Psoas muscle (tissue), 8 donors: ENCODE results near the gene FAM83E. TPM values are rescaled to one million over a fixed set of nuclear protein-coding genes. Genes with fewer than 3 reads are reported as not detected.
A peak's percentile ranks its signal among the peaks of the same experiment; 100 is the strongest.

Experiments used
- ATAC-seq, 4 donors: fragments of 200-7000 bp; cut with Tn5 transposase; one replicate each; pipeline ENCODE4 v1.9.1; 2020; ENCODE audit warnings: moderate library complexity in 3 of 4, mild to moderate bottlenecking in 2 of 4
- DNase-seq, 2 donors: peaks; one replicate each; pipeline ENCODE4 v3.0.0-alpha.2; 2020
- H3K27ac ChIP-seq: fragments of 200-600 bp; one replicate; pipeline ENCODE4 v1.8.0; 2022
- H3K27me3 ChIP-seq, 3 donors: fragments of 200-600 bp in 1 of 3; one replicate each; pipeline versions ENCODE4 v1.6.1 to v1.8.0; 2013 to 2022; ENCODE audit warnings: low read length in 2 of 3, mild to moderate bottlenecking in 2 of 3, moderate library complexity in 1 of 3; ENCODE audit not compliant: insufficient read depth in 3 of 3
- H3K36me3 ChIP-seq, 2 donors: fragments of 200-600 bp in 1 of 2; one replicate each; pipeline versions ENCODE4 v1.6.1 to v1.8.0; 2013 to 2022; ENCODE audit warnings: low read depth in 1 of 2, mild to moderate bottlenecking in 1 of 2, moderate library complexity in 1 of 2; ENCODE audit not compliant: insufficient read depth in 1 of 2
- H3K4me1 ChIP-seq: fragments of 200-600 bp; one replicate; pipeline ENCODE4 v1.8.0; 2022
- H3K4me3 ChIP-seq: fragments of 200-600 bp; one replicate; pipeline ENCODE4 v1.8.0; 2022; ENCODE audit warnings: mild to moderate bottlenecking
- H3K9me3 ChIP-seq: fragments of 200-600 bp; one replicate; pipeline ENCODE4 v1.8.0; 2022
- CTCF ChIP-seq: fragments of 200-600 bp; IDR thresholded peaks from one replicate; pipeline ENCODE4 v1.8.0; 2022; ENCODE audit warnings: antibody characterized with exemption
- WGBS, 3 donors: extraction: QIAGEN DNeasy Blood & Tissue Kit; methylation state at CpG; one replicate each; pipeline versions ENCODE4 v1.1.6 to v1.1.7; 2013; 5-methylcytosine and 5-hydroxymethylcytosine counted together
- intact Hi-C, 2 donors: fragments of 100-400 bp; cut with DNase I; formaldehyde crosslinking; loops; one replicate each; pipeline versions ENCODE4 v1.11.0 to v1.14.2; 2022
- polyA plus RNA-seq, 3 donors: library from polyadenylated mRNA; stranded (reverse); fragments of 200-250 nt; gene quantifications; one replicate each; pipeline ENCODE4 v1.2.3, GENCODE V29; 2013
- total RNA-seq, 4 donors: library from RNA; stranded (reverse); fragmentation: NEBNext Ultra II Directional in 2 of 4; extraction: Animal tissue kit (Norgen Biotek cat#: 25700) in 2 of 4; gene quantifications; one replicate each; pipeline versions ENCODE4 v1.2.1 to v1.2.4, GENCODE V29; 2021 to 2023
- donor health status: healthy with polysubstance abuse.
- donor health status: DM: no; HTN: no; CAD: no; lungs with moderate emphysema.
- donor health status: Bipolar disorder and iron deficiency.
- donor health status: healthy.
- donor health status: DM: yes; HTN: yes; CAD: no.
- donor health status: DM: no; HTN: no; CAD: no.
- donor health status: DM: no; HTN: no; CAD: no.
- donor health status: DM: yes; HTN: yes; CAD: no.

The FAM83E gene
- total and polyA plus RNA-seq, 7 donors, result 0.01 to 0.20 TPM; not detected in 5

GRCh38 chr19:48618278-48618915, 3.5 kb upstream of the FAM83E start:
- Histone ChIP-seq H3K27me3 (no peaks in the 10 kb centered on the region), H3K27ac (peak overlapping the region; percentile 94), H3K4me1 (peaks cover 35% of the 10 kb centered on the region), H3K4me3 (peak overlapping the region; percentile 99), H3K36me3 (peaks cover 8 to 50% of the 10 kb centered on the region in 2 donors), H3K9me3 (no peaks in the 10 kb centered on the region)
- ATAC-seq, result no peak
- intact Hi-C loops, result no loop called here
- no peak for TF ChIP-seq CTCF
- DNase-seq, result peak in 1 of 2 donors; percentile 59
- 4% methylated on average over 18 of the region's 18 CpGs for WGBS, 3 donors

GRCh38 chr19:48617146-48617937, 2.5 kb upstream of the FAM83E start:
- DNase-seq, result no peak
- 59 to 67% (median 61%) methylated on average over 18 of the region's 18 CpGs for WGBS, 3 donors
- TF ChIP-seq CTCF, result no peak
- H3K9me3 ChIP-seq, result no peaks in the 10 kb centered on the region
- H3K4me1 ChIP-seq, result peaks cover 37% of the 10 kb centered on the region
- no peaks in the 10 kb centered on the region for H3K27me3 ChIP-seq
- intact Hi-C loops, result no loop called here
- peaks cover 8 to 48% of the 10 kb centered on the region in 2 donors for H3K36me3 ChIP-seq
- ATAC-seq, result no peak
- peak overlapping the region; percentile 99 for H3K4me3 ChIP-seq
- H3K27ac ChIP-seq, result peak overlapping the region; percentile 94

- no peak for TF ChIP-seq CTCF
- H3K4me3 ChIP-seq, result peak overlapping the region; percentile 99
- H3K9me3 ChIP-seq, result no peaks in the 10 kb centered on the region
- H3K27ac ChIP-seq, result peak overlapping the region; percentile 94
- ATAC-seq (no peak), DNase-seq (no peak)
- intact Hi-C loops, result no loop called here
- no peaks in the 10 kb centered on the region for H3K27me3 ChIP-seq
- WGBS, 3 donors, result 55 to 69% (median 65%) methylated on average over 10 to 12 of the region's 12 CpGs
- H3K36me3 ChIP-seq, result peaks cover 8 to 43% of the 10 kb centered on the region in 2 donors
- peaks cover 37% of the 10 kb centered on the region for H3K4me1 ChIP-seq
Measured at GRCh38 chr19:48616491-48617056, 1.7 kb upstream of the FAM83E start.

GRCh38 chr19:48616041-48616436, 1.2 kb upstream of the FAM83E start:
- intact Hi-C loops, result no loop called here
- no peak for ATAC-seq
- H3K4me3 ChIP-seq, result no peak overlapping the region
- 78 to 82% (median 79%) methylated on average over 16 of the region's 16 CpGs for WGBS, 3 donors
- no peaks in the 10 kb centered on the region for H3K27me3 ChIP-seq
- no peak for TF ChIP-seq CTCF
- DNase-seq, result no peak
- no peak overlapping the region for H3K27ac ChIP-seq
- H3K4me1 ChIP-seq, result peaks cover 37% of the 10 kb centered on the region
- no peaks in the 10 kb centered on the region for H3K9me3 ChIP-seq
- H3K36me3 ChIP-seq, result peaks cover 8 to 38% of the 10 kb centered on the region in 2 donors
